Measurements from ENCODE around the gene FOXN1.

- TF ChIP-seq MYC (IDR thresholded peaks at IDR 0.05; ENCODE audit: insufficient read depth, insufficient read length, insufficient replicate concordance, low read length, severe bottlenecking) (no peak), MTA3 (IDR thresholded peaks at IDR 0.05; ENCODE audit: borderline replicate concordance, low read length) (no peak), RFX5 (IDR thresholded peaks at IDR 0.05; ENCODE audit: low read depth, low read length) (no peak), MAX (IDR thresholded peaks at IDR 0.05; ENCODE audit: low read depth, low read length) (no peak), CTCF (IDR thresholded peaks at IDR 0.05 in 2 of 3, conservative IDR thresholded peaks at IDR 0.05 in 1 of 3; ENCODE audit: control insufficient read depth in 2 of 3, extremely low read depth in 1 of 3, insufficient read depth in 1 of 3, low read depth in 3 of 3, low read length in 3 of 3) (no peak)
Measured at GRCh38 chr17:28528327-28529012, 22.3 kb downstream of the FOXN1 start.

Data from GM12878 (cell line).